Esophagus squamous epithelium (tissue), 4 donors: ENCODE results near the gene MSX1.

Experiments
- CTCF ChIP-seq, 6 experiments: fragments of 450-650 bp in 4 of 6; fragments of 200-600 bp in 2 of 6; sonication (generic) in 2 of 6; IDR thresholded peaks; one replicate each; pipeline ENCODE4 v1.5.1; 2016 to 2019; ENCODE audit warnings: antibody characterized with exemption in 6 of 6, mild to moderate bottlenecking in 4 of 6, moderate library complexity in 4 of 6
- POLR2A ChIP-seq, 4 donors: fragments of 450-650 bp; IDR thresholded peaks; one replicate each; pipeline ENCODE4 v1.6.1; 2017; ENCODE audit warnings: antibody characterized with exemption in 4 of 4, mild to moderate bottlenecking in 4 of 4, moderate library complexity in 3 of 4

GRCh38 chr4:4857001-4857808 is 2.3 kb upstream of the MSX1 start:
- TF ChIP-seq POLR2A (IDR thresholded peaks at IDR 0.05) (no peak), CTCF (IDR thresholded peaks at IDR 0.05) (no peak)
